Measurements from ENCODE around the gene HMGA1. TPM values are rescaled to one million over a fixed set of nuclear protein-coding genes. Genes with fewer than 3 reads are reported as not detected.
A peak's percentile ranks its signal among the peaks of the same experiment; 100 is the strongest.

Gene HMGA1
- total and polyA plus RNA-seq, 2 of the 13 experiments (the other 11 are each of a cell fraction or from before 2014, with no cell fraction given): 117 to 145 TPM

DNA sequence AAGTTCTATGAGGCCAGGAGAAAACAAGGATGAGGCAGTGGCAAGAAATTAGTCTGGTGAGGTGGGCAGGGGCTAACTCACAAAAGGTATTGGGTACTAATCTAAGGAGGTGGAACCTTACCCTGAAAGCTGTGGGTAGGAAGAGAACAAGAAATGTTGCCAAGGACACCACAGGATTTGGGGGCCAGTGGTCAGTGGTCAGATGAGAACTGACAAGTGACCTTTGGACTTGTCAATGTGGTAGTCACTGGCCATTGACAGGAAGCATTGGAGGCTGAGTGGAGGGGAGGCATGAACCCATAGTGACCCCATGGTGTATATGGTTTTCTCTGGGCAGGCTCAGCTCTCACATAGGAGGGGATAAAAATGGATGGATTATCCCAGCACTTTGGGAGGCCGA is 37.5 kb downstream of the HMGA1 start:
- Histone ChIP-seq H2AFZ (ENCODE audit: low read length) (no peak overlapping the region), H3K9ac (ENCODE audit: insufficient read depth, low read depth, low read length) (no peak overlapping the region), H3K4me3 (replicated peaks in 1 of 3; ENCODE audit: insufficient read depth in 1 of 3, low read depth in 2 of 3, low read length in 3 of 3) (no peak overlapping the region), H3K9me3 (ENCODE audit: low read length) (no peaks in the 10 kb centered on the region), H3K27ac (ENCODE audit: extremely low read length, insufficient read depth, low read length) (no peak overlapping the region), H3K27me3 (ENCODE audit: control insufficient read depth in 1 of 2, insufficient read depth in 2 of 2, low read length in 2 of 2) (no peaks in the 10 kb centered on the region), H3K4me2 (ENCODE audit: low read depth, low read length) (peak overlapping the region; percentile 49; the same call in 1 of the 2 replicates), H3K79me2 (ENCODE audit: insufficient read depth, low read length) (no peaks in the 10 kb centered on the region), H3K4me1 (ENCODE audit: insufficient read depth, low read length) (peaks cover 57% of the 10 kb centered on the region), H4K20me1 (ENCODE audit: insufficient read depth, low read length) (no peaks in the 10 kb centered on the region), H3K36me3 (replicated peaks in 1 of 2; ENCODE audit: control insufficient read depth in 1 of 2, insufficient read depth in 2 of 2, low read length in 2 of 2) (no peaks in the 10 kb centered on the region)
- in situ Hi-C loops (cut with HindIII; ENCODE audit: extremely low pct_ligation_motif_present, low pct_unique_long_range_greater_than_20kb) (no loop called here), intact Hi-C loops (cut with micrococcal nuclease; ENCODE audit: unreplicated experiment) (no loop called here)
- ATAC-seq: no peak
- 100% methylated on average over 1 of the region's 1 CpG for WGBS (ENCODE audit: low lambda C conversion rate)
- peak; percentile 36 for DNase-seq (ENCODE audit: low spot score)
- ChIA-PET CTCF (ENCODE audit: low intra/inter-chr PET ratio, low total read pairs) (no interaction called here), POLR2A (no interaction called here)
- no TSS peak for BruUV-seq (replicated peaks)
- no peak for FAIRE-seq
- TF ChIP-seq GATAD2A (CRISPR knock-in tag; IDR thresholded peaks at IDR 0.05): peak; percentile 41; the same call in 1 of the 2 replicates
- peak; percentile 50; the same call in 1 of the 2 replicates for TF ChIP-seq ZMYM4 (CRISPR knock-in tag; IDR thresholded peaks at IDR 0.05)
- peak; percentile 40; the same call in 1 of the 2 replicates for TF ChIP-seq RXRB (CRISPR knock-in tag; IDR thresholded peaks at IDR 0.05; ENCODE audit: borderline replicate concordance)
- TF ChIP-seq NFYC (CRISPR knock-in tag; IDR thresholded peaks at IDR 0.05): no peak
- TF ChIP-seq, protein P1, sequence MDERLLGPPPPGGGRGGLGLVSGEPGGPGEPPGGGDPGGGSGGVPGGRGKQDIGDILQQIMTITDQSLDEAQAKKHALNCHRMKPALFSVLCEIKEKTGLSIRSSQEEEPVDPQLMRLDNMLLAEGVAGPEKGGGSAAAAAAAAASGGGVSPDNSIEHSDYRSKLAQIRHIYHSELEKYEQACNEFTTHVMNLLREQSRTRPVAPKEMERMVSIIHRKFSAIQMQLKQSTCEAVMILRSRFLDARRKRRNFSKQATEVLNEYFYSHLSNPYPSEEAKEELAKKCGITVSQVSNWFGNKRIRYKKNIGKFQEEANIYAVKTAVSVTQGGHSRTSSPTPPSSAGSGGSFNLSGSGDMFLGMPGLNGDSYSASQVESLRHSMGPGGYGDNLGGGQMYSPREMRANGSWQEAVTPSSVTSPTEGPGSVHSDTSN (CRISPR knock-in tag; IDR thresholded peaks at IDR 0.05): 0 out of 2 replicates have a peak, but pooled peaks have one; percentile 11
- TF ChIP-seq, protein P2, sequence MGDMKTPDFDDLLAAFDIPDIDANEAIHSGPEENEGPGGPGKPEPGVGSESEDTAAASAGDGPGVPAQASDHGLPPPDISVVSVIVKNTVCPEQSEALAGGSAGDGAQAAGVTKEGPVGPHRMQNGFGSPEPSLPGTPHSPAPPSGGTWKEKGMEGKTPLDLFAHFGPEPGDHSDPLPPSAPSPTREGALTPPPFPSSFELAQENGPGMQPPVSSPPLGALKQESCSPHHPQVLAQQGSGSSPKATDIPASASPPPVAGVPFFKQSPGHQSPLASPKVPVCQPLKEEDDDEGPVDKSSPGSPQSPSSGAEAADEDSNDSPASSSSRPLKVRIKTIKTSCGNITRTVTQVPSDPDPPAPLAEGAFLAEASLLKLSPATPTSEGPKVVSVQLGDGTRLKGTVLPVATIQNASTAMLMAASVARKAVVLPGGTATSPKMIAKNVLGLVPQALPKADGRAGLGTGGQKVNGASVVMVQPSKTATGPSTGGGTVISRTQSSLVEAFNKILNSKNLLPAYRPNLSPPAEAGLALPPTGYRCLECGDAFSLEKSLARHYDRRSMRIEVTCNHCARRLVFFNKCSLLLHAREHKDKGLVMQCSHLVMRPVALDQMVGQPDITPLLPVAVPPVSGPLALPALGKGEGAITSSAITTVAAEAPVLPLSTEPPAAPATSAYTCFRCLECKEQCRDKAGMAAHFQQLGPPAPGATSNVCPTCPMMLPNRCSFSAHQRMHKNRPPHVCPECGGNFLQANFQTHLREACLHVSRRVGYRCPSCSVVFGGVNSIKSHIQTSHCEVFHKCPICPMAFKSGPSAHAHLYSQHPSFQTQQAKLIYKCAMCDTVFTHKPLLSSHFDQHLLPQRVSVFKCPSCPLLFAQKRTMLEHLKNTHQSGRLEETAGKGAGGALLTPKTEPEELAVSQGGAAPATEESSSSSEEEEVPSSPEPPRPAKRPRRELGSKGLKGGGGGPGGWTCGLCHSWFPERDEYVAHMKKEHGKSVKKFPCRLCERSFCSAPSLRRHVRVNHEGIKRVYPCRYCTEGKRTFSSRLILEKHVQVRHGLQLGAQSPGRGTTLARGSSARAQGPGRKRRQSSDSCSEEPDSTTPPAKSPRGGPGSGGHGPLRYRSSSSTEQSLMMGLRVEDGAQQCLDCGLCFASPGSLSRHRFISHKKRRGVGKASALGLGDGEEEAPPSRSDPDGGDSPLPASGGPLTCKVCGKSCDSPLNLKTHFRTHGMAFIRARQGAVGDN (CRISPR knock-in tag; IDR thresholded peaks at IDR 0.05): no peak
- TF ChIP-seq, protein P3, sequence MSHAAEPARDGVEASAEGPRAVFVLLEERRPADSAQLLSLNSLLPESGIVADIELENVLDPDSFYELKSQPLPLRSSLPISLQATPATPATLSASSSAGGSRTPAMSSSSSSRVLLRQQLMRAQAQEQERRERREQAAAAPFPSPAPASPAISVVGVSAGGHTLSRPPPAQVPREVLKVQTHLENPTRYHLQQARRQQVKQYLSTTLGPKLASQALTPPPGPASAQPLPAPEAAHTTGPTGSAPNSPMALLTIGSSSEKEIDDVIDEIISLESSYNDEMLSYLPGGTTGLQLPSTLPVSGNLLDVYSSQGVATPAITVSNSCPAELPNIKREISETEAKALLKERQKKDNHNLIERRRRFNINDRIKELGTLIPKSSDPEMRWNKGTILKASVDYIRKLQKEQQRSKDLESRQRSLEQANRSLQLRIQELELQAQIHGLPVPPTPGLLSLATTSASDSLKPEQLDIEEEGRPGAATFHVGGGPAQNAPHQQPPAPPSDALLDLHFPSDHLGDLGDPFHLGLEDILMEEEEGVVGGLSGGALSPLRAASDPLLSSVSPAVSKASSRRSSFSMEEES (CRISPR knock-in tag; IDR thresholded peaks at IDR 0.05): no peak
- 0 out of 2 replicates have a peak, but pooled peaks have one; percentile 37 for TF ChIP-seq HNF4G (IDR thresholded peaks at IDR 0.05; ENCODE audit: borderline replicate concordance, low read depth, low read length)
- no peak for TF ChIP-seq HNF4G (CRISPR knock-in tag; IDR thresholded peaks at IDR 0.05; ENCODE audit: borderline replicate concordance, low read depth)
- no peak for TF ChIP-seq ZNF777 (CRISPR knock-in tag; IDR thresholded peaks at IDR 0.05)
- TF ChIP-seq, protein P4, sequence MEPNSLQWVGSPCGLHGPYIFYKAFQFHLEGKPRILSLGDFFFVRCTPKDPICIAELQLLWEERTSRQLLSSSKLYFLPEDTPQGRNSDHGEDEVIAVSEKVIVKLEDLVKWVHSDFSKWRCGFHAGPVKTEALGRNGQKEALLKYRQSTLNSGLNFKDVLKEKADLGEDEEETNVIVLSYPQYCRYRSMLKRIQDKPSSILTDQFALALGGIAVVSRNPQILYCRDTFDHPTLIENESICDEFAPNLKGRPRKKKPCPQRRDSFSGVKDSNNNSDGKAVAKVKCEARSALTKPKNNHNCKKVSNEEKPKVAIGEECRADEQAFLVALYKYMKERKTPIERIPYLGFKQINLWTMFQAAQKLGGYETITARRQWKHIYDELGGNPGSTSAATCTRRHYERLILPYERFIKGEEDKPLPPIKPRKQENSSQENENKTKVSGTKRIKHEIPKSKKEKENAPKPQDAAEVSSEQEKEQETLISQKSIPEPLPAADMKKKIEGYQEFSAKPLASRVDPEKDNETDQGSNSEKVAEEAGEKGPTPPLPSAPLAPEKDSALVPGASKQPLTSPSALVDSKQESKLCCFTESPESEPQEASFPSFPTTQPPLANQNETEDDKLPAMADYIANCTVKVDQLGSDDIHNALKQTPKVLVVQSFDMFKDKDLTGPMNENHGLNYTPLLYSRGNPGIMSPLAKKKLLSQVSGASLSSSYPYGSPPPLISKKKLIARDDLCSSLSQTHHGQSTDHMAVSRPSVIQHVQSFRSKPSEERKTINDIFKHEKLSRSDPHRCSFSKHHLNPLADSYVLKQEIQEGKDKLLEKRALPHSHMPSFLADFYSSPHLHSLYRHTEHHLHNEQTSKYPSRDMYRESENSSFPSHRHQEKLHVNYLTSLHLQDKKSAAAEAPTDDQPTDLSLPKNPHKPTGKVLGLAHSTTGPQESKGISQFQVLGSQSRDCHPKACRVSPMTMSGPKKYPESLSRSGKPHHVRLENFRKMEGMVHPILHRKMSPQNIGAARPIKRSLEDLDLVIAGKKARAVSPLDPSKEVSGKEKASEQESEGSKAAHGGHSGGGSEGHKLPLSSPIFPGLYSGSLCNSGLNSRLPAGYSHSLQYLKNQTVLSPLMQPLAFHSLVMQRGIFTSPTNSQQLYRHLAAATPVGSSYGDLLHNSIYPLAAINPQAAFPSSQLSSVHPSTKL (CRISPR knock-in tag; IDR thresholded peaks at IDR 0.05): peak; percentile 34; the same call in 1 of the 2 replicates
- TF ChIP-seq YY1 (IDR thresholded peaks at IDR 0.05; ENCODE audit: insufficient read depth, insufficient replicate concordance, low read depth, low read length): no peak

Data from HepG2 (cell line).